Activated CD4-positive, alpha-beta T cell treated with anti-CD3 and anti-CD28 coated beads, Interleukin-2, amount 50 U/mL, for 1 hour (primary cell): Measurements from ENCODE around the gene CSGALNACT2.

ENCODE experiments used
- DNase-seq: peaks from one replicate; pipeline ENCODE4 v3.0.0-alpha.2; 2020

CSGALNACT2 gene

GRCh38 chr10:43230909-43231522 is 92.8 kb downstream of the CSGALNACT2 start:
- no peak for DNase-seq

DNA sequence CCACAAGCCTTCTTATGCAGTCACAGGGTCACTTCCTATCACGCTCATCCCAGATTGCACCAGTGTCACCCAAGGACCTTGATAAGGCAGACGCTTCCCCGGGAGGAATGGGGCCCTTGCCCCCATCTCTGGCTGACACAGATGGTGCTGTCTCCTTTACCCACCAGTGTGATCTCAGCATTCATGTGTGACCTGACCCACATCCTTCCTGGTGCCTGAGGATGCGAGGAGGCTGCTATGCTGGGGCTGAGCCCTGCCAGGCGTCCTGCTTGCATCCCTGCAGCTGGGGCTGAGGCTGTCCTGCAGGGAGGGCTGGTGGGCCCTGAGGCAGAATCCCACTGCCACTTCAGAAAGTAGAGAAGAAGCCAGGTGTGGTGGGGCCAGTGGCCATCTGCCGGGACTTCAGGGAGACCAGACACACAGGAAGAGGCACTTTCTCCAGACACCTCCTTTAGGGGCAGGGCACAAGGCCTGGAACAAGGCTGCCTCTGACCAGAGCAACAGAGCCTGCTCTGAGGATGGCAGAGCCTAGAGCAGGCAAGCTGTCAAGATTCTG is 93.4 kb downstream of the CSGALNACT2 start:
- DNase-seq = no peak

DNA sequence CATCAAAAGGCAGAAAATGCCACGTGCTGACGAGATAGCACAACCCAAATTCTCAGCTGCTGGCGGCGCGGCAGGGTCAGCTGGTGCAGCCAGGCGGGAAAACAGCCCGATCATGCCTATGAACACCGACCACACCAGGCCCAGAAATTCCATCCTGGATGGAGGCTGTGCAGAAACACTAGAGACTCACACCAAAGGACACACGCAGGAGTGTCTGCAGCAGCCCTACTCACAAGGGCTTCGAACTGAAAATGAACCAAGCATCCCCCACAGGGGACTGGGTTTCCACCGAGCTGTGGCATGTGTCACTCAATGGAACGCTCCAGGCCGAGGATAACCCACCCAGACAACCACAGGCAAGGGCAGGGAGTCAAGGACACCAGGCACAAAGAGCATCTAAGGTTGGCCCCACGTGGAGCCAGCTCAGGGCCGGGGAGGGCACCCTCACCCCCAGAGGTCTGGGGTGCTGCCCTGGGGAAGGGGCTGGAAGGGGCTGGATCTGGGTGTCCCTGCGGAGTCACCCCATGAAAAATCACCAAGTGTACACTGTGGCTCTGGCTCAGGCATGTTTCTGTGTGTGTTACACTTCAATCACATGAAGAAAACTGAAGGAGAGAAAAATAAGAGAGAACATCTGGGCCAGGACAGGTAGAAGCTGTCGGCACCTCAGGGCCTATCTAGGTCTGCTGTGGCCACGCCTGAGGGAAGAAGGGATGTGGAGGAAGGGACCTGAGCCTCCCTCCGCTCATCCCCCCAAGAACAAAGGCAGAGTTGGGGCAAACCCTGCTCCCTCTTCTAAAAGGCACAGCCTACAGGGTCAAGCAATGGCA is 95.6 kb downstream of the CSGALNACT2 start:
- DNase-seq = no peak

DNA sequence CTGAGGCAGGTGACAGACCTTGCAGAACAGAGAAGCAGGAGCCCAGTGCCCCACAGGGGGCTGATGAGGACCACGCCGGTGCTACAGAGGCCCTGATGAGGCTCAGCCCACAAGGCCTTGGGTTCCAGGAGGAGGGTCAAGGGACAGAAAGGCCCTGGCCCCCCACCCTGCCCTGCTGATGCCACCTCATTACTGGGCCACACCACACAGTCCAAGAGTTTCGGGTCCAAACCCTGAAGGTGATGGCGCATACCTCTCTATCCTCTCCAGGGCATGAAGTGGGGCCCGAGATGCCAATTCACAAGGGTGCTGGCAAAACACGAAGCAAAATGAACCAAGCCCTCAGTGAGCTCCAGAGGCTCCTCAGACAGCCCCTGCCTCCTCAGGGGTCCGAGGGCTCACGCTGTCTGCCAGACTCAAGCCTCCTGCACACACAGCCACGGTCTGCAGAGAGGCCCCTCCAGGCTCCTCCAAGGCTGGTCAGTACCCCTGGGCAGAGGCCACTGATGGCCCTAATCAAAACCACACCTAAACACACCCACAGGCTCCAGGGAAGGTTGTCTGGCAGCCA is 96.3 kb downstream of the CSGALNACT2 start:
- DNase-seq = no peak
